Effector memory CD8-positive, alpha-beta T cell (primary cell): ENCODE data around the gene PIGC.

Source experiments
- ATAC-seq: fragments of 150-1000 bp; cut with Tn5 transposase; replicated peaks from 2 replicates; pipeline ENCODE4 v1.10.0; 2021; ENCODE audit warnings: mild to moderate bottlenecking, moderate library complexity
- DNase-seq, 3 experiments: peaks; one replicate each; pipeline ENCODE4 v3.0.0; 2021
- H3K27ac Mint-ChIP-seq, 2 donors: one replicate each; pipeline ENCODE4 v1.8.0; 2022; ENCODE audit warnings: mild to moderate bottlenecking in 2 of 2, mixed read lengths in 2 of 2, moderate library complexity in 2 of 2
- H3K27me3 Mint-ChIP-seq, 2 donors: one replicate each; pipeline ENCODE4 v1.8.0; 2022; ENCODE audit warnings: mixed read lengths in 2 of 2
- H3K36me3 Mint-ChIP-seq: one replicate; pipeline ENCODE4 v1.8.0; 2022; ENCODE audit warnings: mild to moderate bottlenecking, moderate library complexity, mixed read lengths; ENCODE audit not compliant: insufficient read depth
- H3K4me1 Mint-ChIP-seq, 2 donors: one replicate each; pipeline ENCODE4 v1.8.0; 2022; ENCODE audit warnings: low read depth in 2 of 2, mixed read lengths in 2 of 2
- H3K4me3 Mint-ChIP-seq, 2 donors: one replicate each; pipeline ENCODE4 v1.8.0; 2022; ENCODE audit warnings: mild to moderate bottlenecking in 2 of 2, mixed read lengths in 2 of 2, moderate library complexity in 2 of 2
- H3K9me3 Mint-ChIP-seq, 2 donors: one replicate each; pipeline ENCODE4 v1.8.0; 2022; ENCODE audit warnings: mixed read lengths in 2 of 2
- total RNA-seq, 9 experiments: gene quantifications; one replicate each; lab custom pipeline; 2026; lab: John Stamatoyannopoulos, UW

Gene PIGC
- 21.0 to 38.7 (median 26.7) reads per million in 9 experiments for total RNA-seq

DNA sequence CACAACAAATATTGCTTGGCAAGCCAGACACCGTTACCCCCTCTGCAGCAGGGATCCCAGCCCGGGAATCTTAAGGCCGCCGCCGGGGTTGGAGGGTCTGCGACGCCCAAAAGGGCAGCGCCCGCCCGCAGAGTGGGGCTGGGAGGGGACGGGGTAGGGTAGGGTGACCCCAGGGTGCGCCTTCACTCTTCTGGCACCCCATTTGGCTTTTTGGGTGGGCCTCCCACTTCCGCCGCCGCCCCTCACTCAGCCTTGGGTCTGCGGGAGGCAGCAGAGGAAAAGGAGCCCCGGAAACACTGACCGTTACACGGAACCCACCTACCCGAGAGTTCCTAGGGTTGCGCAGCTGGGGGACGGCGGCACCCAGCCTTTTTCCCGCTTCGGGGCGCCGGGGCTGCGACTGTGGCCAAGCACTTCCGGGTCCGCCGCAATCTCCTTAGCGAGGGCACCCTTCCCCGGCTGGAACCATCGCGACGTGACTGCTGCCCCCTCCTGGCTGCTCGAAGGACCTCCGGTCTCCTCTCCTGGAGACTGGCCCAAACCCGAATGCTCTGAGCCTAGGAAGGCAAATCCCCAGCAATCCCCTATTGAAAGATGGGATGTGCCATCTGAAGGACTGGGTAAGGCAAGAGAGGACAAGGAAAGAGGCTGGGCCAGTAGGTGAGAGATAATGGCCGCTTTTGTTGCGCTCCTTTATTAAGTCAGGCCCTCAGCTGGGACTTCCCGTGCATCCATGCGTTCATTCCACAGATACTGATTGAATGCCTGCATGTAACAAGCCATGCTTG lies at the start of gene PIGC:
Gene PIGC (minus strand): TSS at position 404 of the 788 bp plus-strand sequence. CDS start 1,447 bp downstream, outside the sequence.
- DNase-seq (peak; percentile 89 to 90 (median 90)), ATAC-seq (peak; percentile 99)
- Mint-ChIP-seq H3K27ac (peak within 1 kb of the TSS; percentile 94 to 96), H3K27me3 (no peaks in the 10 kb centered on the region), H3K36me3 (peaks cover 6% of the 10 kb centered on the region), H3K4me1 (peaks cover 31 to 38% of the 10 kb centered on the region in 2 donors), H3K4me3 (peak within 1 kb of the TSS; percentile 93 to 94), H3K9me3 (no peaks in the 10 kb centered on the region)

GRCh38 chr1:172492421-172492820 lies 48.6 kb upstream of the PIGC start:
- DNase-seq, result no peak
- H3K4me1 Mint-ChIP-seq, result peaks cover 0 to 1% of the 10 kb centered on the region in 2 donors
- no peaks in the 10 kb centered on the region for H3K9me3 Mint-ChIP-seq
- H3K27me3 Mint-ChIP-seq, result peaks cover 0 to 24% of the 10 kb centered on the region in 2 donors
- H3K4me3 Mint-ChIP-seq, result no peak overlapping the region
- H3K27ac Mint-ChIP-seq, result no peak overlapping the region
- no peaks in the 10 kb centered on the region for H3K36me3 Mint-ChIP-seq
- ATAC-seq, result no peak

DNA sequence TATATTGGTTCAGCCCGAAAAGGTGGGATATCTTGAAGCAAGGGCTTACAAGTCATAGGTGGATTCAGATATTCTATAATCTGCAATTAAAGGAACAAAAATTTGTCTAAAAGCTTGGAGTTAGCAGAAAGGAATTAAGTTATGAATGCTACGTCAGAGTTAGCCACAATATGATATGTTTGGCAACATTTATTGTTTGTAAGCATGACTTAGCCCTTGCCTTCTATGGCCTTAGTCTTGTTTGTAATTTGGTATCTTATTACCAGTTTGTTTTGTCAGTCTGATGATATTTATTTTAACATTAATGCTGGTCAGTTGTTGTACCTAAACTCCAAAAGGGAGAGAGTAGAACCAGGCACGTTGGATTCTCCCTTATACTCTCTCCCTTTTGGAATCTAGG lies 46.0 kb upstream of the PIGC start:
- no peak for DNase-seq
- Mint-ChIP-seq H3K4me3 (no peak overlapping the region), H3K36me3 (no peaks in the 10 kb centered on the region), H3K27ac (no peak overlapping the region), H3K27me3 (peaks cover 8 to 43% of the 10 kb centered on the region in 2 donors), H3K4me1 (peaks cover 0 to 2% of the 10 kb centered on the region in 2 donors), H3K9me3 (no peaks in the 10 kb centered on the region)
- ATAC-seq, result no peak

GRCh38 chr1:172488393-172488792 lies 44.5 kb upstream of the PIGC start:
- Mint-ChIP-seq H3K4me3 (no peak overlapping the region), H3K4me1 (peaks cover 0 to 2% of the 10 kb centered on the region in 2 donors), H3K9me3 (no peaks in the 10 kb centered on the region), H3K27me3 (peaks cover 8 to 43% of the 10 kb centered on the region in 2 donors), H3K27ac (no peak overlapping the region), H3K36me3 (no peaks in the 10 kb centered on the region)
- ATAC-seq, result no peak
- no peak for DNase-seq

DNA sequence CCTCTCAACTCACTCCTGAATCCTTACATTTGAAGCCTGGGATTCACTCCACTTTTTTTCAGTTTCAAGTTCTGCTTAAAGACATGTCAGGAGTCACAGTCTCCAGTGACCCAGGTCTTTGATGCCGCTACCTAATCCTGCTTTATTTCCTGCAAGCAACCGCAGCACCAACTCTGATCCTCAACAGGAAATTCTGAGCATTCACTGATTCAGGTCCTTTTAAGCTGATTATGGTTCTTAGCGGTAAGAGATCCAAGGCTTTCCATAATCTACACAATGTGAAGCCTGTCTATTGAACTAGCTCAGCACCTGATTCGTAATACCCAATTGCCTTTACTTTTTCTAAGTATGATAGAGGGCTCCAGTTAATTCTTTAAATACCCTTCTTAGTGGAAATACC lies 43.7 kb upstream of the PIGC start:
- DNase-seq (no peak), ATAC-seq (no peak)
- Mint-ChIP-seq H3K4me1 (peaks cover 0 to 2% of the 10 kb centered on the region in 2 donors), H3K4me3 (no peak overlapping the region), H3K9me3 (no peaks in the 10 kb centered on the region), H3K27ac (no peak overlapping the region), H3K27me3 (peaks cover 8 to 43% of the 10 kb centered on the region in 2 donors), H3K36me3 (no peaks in the 10 kb centered on the region)

- no peaks in the 10 kb centered on the region for H3K36me3 Mint-ChIP-seq
- H3K27ac Mint-ChIP-seq, result no peak overlapping the region
- no peaks in the 10 kb centered on the region for H3K9me3 Mint-ChIP-seq
- H3K27me3 Mint-ChIP-seq, result peaks cover 8 to 38% of the 10 kb centered on the region in 2 donors
- DNase-seq, result no peak
- peaks cover 0 to 2% of the 10 kb centered on the region in 2 donors for H3K4me1 Mint-ChIP-seq
- ATAC-seq, result no peak
- H3K4me3 Mint-ChIP-seq, result no peak overlapping the region
Observed at GRCh38 chr1:172486805-172487454, 43.1 kb upstream of the PIGC start.

GRCh38 chr1:172485626-172486025 lies 41.8 kb upstream of the PIGC start:
- H3K36me3 Mint-ChIP-seq, result no peaks in the 10 kb centered on the region
- ATAC-seq (no peak), DNase-seq (no peak)
- no peak overlapping the region for H3K4me3 Mint-ChIP-seq
- H3K27ac Mint-ChIP-seq, result no peak overlapping the region
- no peaks in the 10 kb centered on the region for H3K9me3 Mint-ChIP-seq
- H3K27me3 Mint-ChIP-seq, result peaks cover 8 to 32% of the 10 kb centered on the region in 2 donors
- H3K4me1 Mint-ChIP-seq, result peaks cover 0 to 2% of the 10 kb centered on the region in 2 donors

DNA sequence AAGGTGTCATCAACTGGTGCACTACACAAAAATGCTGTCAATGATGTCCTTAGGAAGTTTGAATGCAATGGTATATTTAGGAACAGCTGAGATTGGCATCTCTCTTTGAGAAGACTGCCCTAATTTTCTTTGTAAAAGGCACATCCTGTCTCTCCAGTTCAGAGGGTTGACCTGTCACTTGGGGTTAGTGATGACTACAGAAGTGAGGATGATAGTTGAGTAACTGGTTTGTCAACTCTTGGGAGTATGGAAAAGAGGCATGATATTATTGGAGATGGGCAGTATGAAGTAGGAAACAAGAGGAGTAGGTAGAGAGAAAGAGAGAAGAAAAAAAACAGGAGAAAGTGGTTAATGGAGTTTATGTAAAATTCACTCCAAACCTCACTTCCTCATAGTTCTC lies 40.4 kb upstream of the PIGC start:
- no peak overlapping the region for H3K27ac Mint-ChIP-seq
- DNase-seq (no peak), ATAC-seq (no peak)
- no peaks in the 10 kb centered on the region for H3K36me3 Mint-ChIP-seq
- no peaks in the 10 kb centered on the region for H3K9me3 Mint-ChIP-seq
- H3K4me1 Mint-ChIP-seq, result peaks cover 0 to 2% of the 10 kb centered on the region in 2 donors
- H3K4me3 Mint-ChIP-seq, result no peak overlapping the region
- H3K27me3 Mint-ChIP-seq, result peaks cover 17 to 38% of the 10 kb centered on the region in 2 donors

GRCh38 chr1:172483448-172483847 lies 39.6 kb upstream of the PIGC start:
- H3K27ac Mint-ChIP-seq, result no peak overlapping the region
- H3K9me3 Mint-ChIP-seq, result no peaks in the 10 kb centered on the region
- H3K4me1 Mint-ChIP-seq, result peaks cover 0 to 2% of the 10 kb centered on the region in 2 donors
- DNase-seq (no peak), ATAC-seq (no peak)
- H3K27me3 Mint-ChIP-seq, result peaks cover 17 to 32% of the 10 kb centered on the region in 2 donors
- H3K36me3 Mint-ChIP-seq, result no peaks in the 10 kb centered on the region
- no peak overlapping the region for H3K4me3 Mint-ChIP-seq

- H3K9me3 Mint-ChIP-seq, result no peaks in the 10 kb centered on the region
- H3K27me3 Mint-ChIP-seq, result peaks cover 17 to 25% of the 10 kb centered on the region in 2 donors
- ATAC-seq (no peak), DNase-seq (no peak)
- no peaks in the 10 kb centered on the region for H3K36me3 Mint-ChIP-seq
- no peaks in the 10 kb centered on the region for H3K4me1 Mint-ChIP-seq
- H3K27ac Mint-ChIP-seq, result no peak overlapping the region
- no peak overlapping the region for H3K4me3 Mint-ChIP-seq
Observed at GRCh38 chr1:172482044-172482443, 38.2 kb upstream of the PIGC start.

DNA sequence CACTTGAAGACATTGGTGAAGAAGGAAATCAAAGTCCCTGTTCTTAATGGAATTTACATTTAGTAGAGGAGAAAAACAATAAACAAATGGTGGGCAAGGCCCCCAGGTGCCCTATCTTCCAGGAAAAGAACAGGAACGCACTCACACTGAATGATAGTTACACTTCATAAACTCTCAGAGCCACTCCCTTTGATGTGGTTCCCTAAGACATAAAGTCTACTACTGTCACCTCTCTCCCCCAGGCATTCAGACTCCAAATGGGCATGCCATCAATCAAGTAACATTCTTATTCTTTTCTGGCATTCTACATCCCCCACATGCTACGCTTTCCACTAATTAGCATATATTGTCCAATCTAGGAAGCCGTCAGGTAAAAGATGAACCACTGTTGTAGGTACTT lies 36.6 kb upstream of the PIGC start:
- no peaks in the 10 kb centered on the region for H3K9me3 Mint-ChIP-seq
- DNase-seq, result no peak
- H3K36me3 Mint-ChIP-seq, result no peaks in the 10 kb centered on the region
- H3K27ac Mint-ChIP-seq, result no peak overlapping the region
- H3K4me1 Mint-ChIP-seq, result no peaks in the 10 kb centered on the region
- no peak for ATAC-seq
- H3K4me3 Mint-ChIP-seq, result no peak overlapping the region
- peaks cover 12 to 16% of the 10 kb centered on the region in 2 donors for H3K27me3 Mint-ChIP-seq

- H3K27me3 Mint-ChIP-seq, result peaks cover 9 to 10% of the 10 kb centered on the region in 2 donors
- H3K9me3 Mint-ChIP-seq, result no peaks in the 10 kb centered on the region
- ATAC-seq (no peak), DNase-seq (no peak)
- H3K4me3 Mint-ChIP-seq, result no peak overlapping the region
- no peaks in the 10 kb centered on the region for H3K36me3 Mint-ChIP-seq
- H3K4me1 Mint-ChIP-seq, result no peaks in the 10 kb centered on the region
- H3K27ac Mint-ChIP-seq, result no peak overlapping the region
Observed at GRCh38 chr1:172478485-172478884, 34.6 kb upstream of the PIGC start.

DNA sequence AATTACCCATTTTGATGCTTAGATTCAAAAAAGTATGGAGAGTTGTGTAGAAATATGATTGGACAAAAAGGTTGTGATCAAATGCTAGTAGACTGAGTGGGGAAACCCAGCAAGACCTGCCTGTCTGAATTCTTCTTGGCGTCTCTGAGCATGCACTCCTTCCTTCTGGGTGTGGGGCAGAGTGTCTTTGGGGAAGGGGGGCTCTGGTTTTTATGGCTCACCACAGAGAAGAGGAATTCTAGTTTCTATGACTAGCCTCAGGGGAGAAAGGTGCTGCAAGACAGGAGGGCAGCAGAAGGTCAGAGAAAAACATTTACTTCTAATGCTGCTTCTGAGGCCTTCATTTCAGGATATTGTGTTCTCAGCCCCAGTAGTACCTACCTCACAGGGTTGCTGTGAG lies 33.9 kb upstream of the PIGC start:
- Mint-ChIP-seq H3K4me3 (no peak overlapping the region), H3K27me3 (peaks cover 9 to 10% of the 10 kb centered on the region in 2 donors), H3K36me3 (no peaks in the 10 kb centered on the region), H3K27ac (no peak overlapping the region), H3K4me1 (no peaks in the 10 kb centered on the region), H3K9me3 (no peaks in the 10 kb centered on the region)
- DNase-seq (no peak), ATAC-seq (no peak)

DNA sequence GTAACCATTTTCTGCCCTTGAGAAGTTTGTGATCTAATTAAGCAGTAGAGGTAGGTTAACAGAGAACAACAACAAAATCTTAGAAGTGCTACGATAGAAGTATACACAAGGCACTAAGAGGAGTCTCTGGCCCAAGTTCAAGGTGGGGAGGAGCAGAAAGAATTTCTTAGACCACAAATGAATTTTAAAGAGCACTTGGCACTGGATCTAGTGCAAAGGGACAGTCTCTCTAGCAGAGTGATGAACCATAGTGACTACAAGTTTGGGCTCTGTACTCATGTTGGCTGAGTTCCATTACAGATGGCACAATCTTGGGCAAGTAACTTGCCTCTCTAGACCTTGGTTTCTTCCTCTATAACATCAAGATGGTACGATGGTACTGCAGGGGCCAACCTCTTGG lies 33.3 kb upstream of the PIGC start:
- no peaks in the 10 kb centered on the region for H3K9me3 Mint-ChIP-seq
- no peak overlapping the region for H3K4me3 Mint-ChIP-seq
- H3K27me3 Mint-ChIP-seq, result peaks cover 10 to 11% of the 10 kb centered on the region in 2 donors
- no peaks in the 10 kb centered on the region for H3K36me3 Mint-ChIP-seq
- no peak overlapping the region for H3K27ac Mint-ChIP-seq
- no peaks in the 10 kb centered on the region for H3K4me1 Mint-ChIP-seq
- no peak for DNase-seq
- no peak for ATAC-seq
